ENCODE data around the gene RRAS2. TPM values are rescaled to one million over a fixed set of nuclear protein-coding genes. Genes with fewer than 3 reads are reported as not detected.

Gene RRAS2
- total RNA-seq, 1 experiment from 2014 or later: 42.2 TPM

GRCh38 chr11:14270690-14271542 lies 88.1 kb downstream of the RRAS2 start:
- CTCF ChIA-PET: no interaction called here
- no peak for TF ChIP-seq CTCF (conservative IDR thresholded peaks at IDR 0.05)
- no peak for TF ChIP-seq EZH2 (IDR thresholded peaks at IDR 0.05; ENCODE audit: low read depth)
- H3K36me3 ChIP-seq (ENCODE audit: low read depth): no peaks in the 10 kb centered on the region
- no peaks in the 10 kb centered on the region for H4K20me1 ChIP-seq (ENCODE audit: insufficient read depth)
- H2AFZ ChIP-seq: no peak overlapping the region
- POLR2A ChIA-PET (ENCODE audit: unreplicated experiment): no interaction called here
- no peaks in the 10 kb centered on the region for H3K27me3 ChIP-seq (ENCODE audit: insufficient read depth, low read depth)
- no peaks in the 10 kb centered on the region for H3K9me3 ChIP-seq (ENCODE audit: insufficient read depth, low read depth)
- H3K27ac ChIP-seq: no peak overlapping the region
- H3F3A ChIP-seq (ENCODE audit: insufficient read depth, low read depth): no peaks in the 10 kb centered on the region
- no peaks in the 10 kb centered on the region for H3K79me2 ChIP-seq (ENCODE audit: low read depth)
- H3K4me3 ChIP-seq: no peak overlapping the region
- no peaks in the 10 kb centered on the region for H3K4me1 ChIP-seq (replicated peaks; ENCODE audit: insufficient read depth)
- no TSS peak for BruUV-seq (replicated peaks)
- intact Hi-C loops (cut with micrococcal nuclease; ENCODE audit: unreplicated experiment): no loop called here
- no peak for DNase-seq
- H3K4me2 ChIP-seq: no peak overlapping the region
- no peaks in the 10 kb centered on the region for H3K9me2 ChIP-seq (ENCODE audit: insufficient read depth)

GRCh38 chr11:14269692-14270573 lies 89.0 kb downstream of the RRAS2 start:
- H3K36me3 ChIP-seq (ENCODE audit: low read depth): no peaks in the 10 kb centered on the region
- intact Hi-C loops (cut with micrococcal nuclease; ENCODE audit: unreplicated experiment): no loop called here
- H2AFZ ChIP-seq: no peak overlapping the region
- POLR2A ChIA-PET (ENCODE audit: unreplicated experiment): no interaction called here
- no peaks in the 10 kb centered on the region for H3K9me3 ChIP-seq (ENCODE audit: insufficient read depth, low read depth)
- no TSS peak for BruUV-seq (replicated peaks)
- CTCF ChIA-PET: no interaction called here
- no peak for TF ChIP-seq CTCF (conservative IDR thresholded peaks at IDR 0.05)
- TF ChIP-seq EZH2 (IDR thresholded peaks at IDR 0.05; ENCODE audit: low read depth): no peak
- no peaks in the 10 kb centered on the region for H3K4me1 ChIP-seq (replicated peaks; ENCODE audit: insufficient read depth)
- H3K27me3 ChIP-seq (ENCODE audit: insufficient read depth, low read depth): no peaks in the 10 kb centered on the region
- H3K9me2 ChIP-seq (ENCODE audit: insufficient read depth): no peaks in the 10 kb centered on the region
- no peak overlapping the region for H3K27ac ChIP-seq
- no peak for DNase-seq
- H3F3A ChIP-seq (ENCODE audit: insufficient read depth, low read depth): no peaks in the 10 kb centered on the region
- no peaks in the 10 kb centered on the region for H3K79me2 ChIP-seq (ENCODE audit: low read depth)
- no peak overlapping the region for H3K4me3 ChIP-seq
- no peak overlapping the region for H3K4me2 ChIP-seq
- H4K20me1 ChIP-seq (ENCODE audit: insufficient read depth): no peaks in the 10 kb centered on the region

- BruUV-seq (replicated peaks): no TSS peak
- TF ChIP-seq EZH2 (IDR thresholded peaks at IDR 0.05; ENCODE audit: low read depth) (no peak), CTCF (conservative IDR thresholded peaks at IDR 0.05) (no peak)
- Histone ChIP-seq H3K9me2 (ENCODE audit: insufficient read depth) (no peaks in the 10 kb centered on the region), H3F3A (ENCODE audit: insufficient read depth, low read depth) (no peaks in the 10 kb centered on the region), H3K9me3 (ENCODE audit: insufficient read depth, low read depth) (no peaks in the 10 kb centered on the region), H3K4me1 (replicated peaks; ENCODE audit: insufficient read depth) (no peaks in the 10 kb centered on the region), H4K20me1 (ENCODE audit: insufficient read depth) (no peaks in the 10 kb centered on the region), H3K4me3 (no peak overlapping the region), H2AFZ (no peak overlapping the region), H3K4me2 (no peak overlapping the region), H3K36me3 (ENCODE audit: low read depth) (no peaks in the 10 kb centered on the region), H3K27ac (no peak overlapping the region), H3K27me3 (ENCODE audit: insufficient read depth, low read depth) (no peaks in the 10 kb centered on the region), H3K79me2 (ENCODE audit: low read depth) (no peaks in the 10 kb centered on the region)
- intact Hi-C loops (cut with micrococcal nuclease; ENCODE audit: unreplicated experiment): no loop called here
- DNase-seq: no peak
- ChIA-PET CTCF (no interaction called here), POLR2A (ENCODE audit: unreplicated experiment) (no interaction called here)
Measured at GRCh38 chr11:14267861-14268635, 90.9 kb downstream of the RRAS2 start.
